GM21529 (cell line): ENCODE data around the gene TMPRSS3.

Experiments used
- ATAC-seq: cut with Tn5 transposase; IDR thresholded peaks from one replicate; pipeline ENCODE4 v1.9.1; 2021; ENCODE audit not compliant: unreplicated experiment

The TMPRSS3 gene

DNA sequence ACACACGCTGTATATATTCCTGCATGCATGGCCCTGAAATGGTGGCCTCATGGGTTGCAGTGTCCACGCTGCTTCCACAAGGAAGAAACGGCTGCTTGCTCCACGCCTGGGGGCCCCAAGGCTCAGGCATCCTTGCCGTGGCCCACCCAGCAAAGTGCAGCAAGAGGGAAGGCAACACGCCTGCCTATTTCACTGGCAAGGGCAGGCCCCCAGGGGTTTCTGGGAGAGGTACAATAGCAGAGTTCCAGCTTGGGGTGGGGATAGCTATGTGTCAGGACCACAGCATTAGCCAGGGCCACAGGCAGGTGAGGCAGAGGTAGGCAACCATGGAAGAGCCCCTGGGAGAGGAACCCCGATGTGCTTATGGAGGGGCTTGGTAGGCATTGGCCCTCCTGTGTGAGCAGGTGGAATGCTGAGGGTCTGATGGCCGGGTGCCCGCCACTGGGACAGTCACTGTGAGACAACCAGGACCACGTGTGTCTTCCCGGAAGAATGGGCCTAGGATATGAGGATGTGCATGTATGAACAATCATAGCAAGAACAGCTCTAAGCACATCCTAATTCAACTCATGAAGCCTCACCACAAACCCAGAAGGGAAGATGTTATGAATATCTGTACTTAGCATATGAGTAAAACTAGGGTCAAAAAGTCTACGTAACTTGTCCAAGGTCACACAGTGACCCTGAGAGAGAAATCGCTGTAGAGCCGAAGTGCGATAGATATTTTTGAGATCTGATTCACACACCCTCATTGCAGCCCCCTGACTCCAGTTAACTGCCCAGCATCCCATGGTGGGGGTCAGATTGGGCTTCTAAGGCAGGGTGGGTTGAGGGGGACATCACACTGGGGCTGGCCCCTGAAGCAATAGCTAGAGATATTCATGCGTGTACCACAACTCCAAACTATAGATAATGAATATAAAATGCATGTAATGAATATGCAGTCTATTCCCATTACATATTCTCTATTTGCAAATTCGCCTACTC, 56.8 kb downstream of the TMPRSS3 start:
- ATAC-seq, result no peak

DNA sequence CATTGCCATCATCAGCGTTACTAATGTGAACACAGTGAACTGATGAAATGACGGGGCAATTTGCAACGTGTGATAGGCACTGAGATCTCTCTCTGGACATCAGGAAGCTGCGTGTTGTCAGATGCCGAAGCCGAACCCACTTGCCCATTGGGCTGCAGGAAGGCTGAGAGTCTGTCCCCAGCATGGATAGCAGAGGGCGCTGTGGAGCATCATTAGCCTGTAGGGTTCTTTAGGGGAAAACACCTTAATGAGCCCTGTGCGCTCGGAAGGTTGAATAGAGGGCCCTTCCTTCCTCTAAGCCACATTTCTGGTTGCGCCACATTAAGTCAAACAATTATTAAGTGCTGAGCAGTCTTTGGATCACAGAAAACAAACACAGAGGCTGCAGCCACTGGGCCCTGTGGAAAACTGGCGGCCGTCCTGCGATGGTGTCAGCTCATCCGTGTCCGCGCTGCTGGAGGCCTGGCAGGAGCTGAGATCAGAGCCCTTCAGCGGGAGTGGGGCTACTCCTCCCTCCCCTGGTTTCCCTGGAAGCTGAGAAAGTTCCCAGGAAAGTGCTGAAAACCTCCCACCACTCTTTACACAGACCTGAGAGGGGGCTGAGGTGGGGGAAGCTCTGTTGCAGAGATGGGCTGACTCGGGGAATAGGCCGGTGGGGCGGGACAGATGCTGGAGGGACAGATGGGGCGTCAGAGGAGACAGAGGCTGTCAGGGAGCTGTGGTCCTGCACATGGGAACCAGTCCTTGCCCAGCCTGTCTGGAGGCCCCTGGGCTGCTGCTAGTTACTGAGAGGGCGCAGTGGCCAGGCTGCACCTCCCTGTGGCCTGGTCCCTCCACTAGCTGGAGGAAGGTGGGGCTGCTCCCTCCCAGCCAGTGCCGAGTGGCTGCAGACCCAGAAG, 57.8 kb downstream of the TMPRSS3 start:
- ATAC-seq, result no peak

DNA sequence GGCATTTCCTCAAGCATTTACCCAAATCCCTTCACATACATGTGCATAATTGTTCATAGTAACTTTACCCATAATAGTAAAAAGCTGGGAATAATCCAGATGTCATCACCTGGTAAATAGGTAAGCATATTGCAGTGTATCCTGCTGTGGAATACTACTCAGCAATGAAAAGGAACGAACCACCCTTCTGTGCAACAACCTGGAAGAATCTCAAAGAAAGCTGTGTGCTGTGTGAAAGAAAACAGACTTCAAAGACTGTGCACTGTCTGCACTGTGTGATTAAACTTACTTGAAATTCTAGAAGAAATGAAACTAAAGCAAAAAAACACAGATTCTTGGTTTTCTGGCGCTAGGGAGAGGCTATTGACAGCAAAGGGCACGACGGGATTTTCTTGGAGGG, 58.6 kb downstream of the TMPRSS3 start:
- ATAC-seq, result no peak

DNA sequence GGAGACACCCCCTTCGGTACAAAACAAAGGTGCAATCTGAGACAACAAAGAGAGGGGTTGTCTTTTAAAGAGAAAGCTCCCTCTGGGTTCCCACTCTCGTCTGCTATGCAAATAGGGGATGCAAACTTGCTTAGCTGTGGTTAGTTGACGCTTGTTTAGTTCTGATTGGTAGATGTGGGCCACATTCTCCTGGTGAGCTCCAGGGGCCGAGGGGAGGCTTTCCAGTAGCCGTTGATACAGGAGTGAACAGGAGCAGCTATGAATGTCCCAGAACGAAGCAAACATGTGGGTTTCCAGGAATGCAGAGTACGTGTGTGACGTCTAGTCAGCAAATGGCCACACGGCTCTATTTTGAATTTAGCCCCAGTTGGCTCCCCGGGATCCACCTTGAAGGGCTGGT, 59.8 kb downstream of the TMPRSS3 start:
- ATAC-seq, result no peak

DNA sequence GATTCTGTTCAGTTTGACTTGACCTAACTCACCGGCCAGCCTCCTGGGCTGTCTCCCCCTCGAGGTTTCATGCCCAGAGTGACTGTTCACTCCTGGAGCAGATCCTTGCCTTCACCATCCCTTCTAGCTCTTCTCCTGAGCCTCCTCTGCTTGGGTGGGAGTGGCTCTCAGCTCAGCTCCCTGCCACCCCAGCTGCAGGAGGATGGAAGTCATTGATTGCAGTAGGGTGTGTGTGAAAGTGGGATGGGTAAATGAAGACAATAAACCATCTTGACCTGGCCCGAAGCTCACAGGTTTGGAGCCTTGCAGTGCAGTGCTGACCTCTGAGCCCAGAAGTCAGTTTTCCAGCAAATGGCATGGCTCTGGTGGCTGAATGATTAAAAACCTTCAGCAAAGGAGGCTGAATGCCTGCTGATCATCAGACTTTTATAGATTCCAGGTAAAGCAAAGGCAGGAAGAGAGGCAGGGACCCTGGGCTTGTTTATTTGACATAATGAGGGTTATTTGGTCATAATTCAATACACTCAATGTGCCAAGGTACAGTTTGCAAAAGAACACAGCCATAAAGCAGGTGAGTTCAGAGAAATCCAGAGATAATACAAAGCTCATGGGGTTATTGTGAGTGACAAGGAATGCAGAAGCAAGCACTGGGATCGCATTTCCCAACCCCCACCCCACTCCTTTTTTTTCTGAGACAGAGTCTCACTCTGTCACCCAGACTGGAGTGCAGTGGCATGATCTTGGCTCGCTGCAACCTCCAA, 63.1 kb downstream of the TMPRSS3 start:
- ATAC-seq, result no peak

DNA sequence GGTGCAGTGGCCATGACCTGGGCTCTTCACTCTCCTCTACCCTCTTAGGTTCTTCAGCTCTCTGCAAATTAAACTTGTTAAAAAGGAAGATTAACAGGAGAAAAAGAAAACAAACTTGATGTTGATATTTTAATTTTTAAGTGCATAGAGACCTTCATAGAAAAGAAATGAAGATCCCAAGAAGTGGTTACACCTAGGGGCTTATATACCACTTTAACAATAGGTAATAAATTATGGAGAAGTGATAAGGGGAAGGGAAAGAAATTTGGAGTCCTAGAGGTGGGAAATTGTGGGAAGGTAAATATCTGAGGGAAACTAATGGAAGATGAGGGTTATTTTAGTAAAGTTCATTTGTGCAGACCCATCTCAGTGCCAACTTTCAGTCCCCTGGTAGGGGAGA, 64.2 kb downstream of the TMPRSS3 start:
- ATAC-seq, result no peak

DNA sequence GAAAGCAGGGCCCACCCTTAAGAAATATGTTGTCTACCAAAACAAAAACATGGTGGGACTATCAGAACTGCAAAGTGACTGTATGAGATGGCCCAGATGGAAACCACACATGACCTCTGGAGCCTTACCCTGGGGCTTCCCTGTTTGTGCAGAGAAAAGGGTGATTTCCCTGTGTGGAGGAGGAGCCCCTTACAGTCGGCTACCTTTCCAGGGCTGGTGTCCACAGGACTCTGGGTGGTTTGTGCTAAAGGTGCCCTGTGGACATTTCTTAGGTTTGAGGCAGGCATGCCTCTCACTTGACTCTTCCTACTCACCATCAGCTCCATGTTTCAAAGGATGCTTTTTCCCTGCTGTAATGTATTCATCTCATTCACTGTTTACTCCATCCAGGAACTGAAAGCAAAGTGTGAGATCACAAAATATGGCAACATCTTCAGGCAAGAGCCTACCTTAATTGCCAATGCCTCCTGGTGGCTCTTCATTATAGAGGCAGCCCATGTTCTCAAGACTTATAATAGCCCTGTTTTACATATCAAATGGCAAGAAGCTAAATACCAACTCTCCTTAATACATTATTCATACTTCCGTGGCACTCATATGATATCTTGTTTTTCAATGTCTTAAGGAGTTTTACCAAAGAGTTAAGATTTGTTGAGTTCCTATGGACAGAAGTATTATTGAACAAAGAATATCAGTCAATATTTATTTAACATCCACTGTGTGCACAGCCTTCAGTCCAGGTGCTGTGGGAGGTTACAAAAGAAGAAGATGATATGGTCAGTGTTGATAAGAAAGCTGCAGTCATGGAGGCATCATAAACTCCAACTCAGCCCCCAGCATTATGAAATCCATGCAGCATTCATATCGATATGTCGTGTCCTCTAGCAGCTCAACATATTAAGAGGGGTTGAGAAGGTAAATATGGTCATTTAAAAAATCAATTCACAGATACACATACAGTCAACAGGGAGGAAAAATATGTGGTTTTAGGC, 65.2 kb downstream of the TMPRSS3 start:
- no peak for ATAC-seq

DNA sequence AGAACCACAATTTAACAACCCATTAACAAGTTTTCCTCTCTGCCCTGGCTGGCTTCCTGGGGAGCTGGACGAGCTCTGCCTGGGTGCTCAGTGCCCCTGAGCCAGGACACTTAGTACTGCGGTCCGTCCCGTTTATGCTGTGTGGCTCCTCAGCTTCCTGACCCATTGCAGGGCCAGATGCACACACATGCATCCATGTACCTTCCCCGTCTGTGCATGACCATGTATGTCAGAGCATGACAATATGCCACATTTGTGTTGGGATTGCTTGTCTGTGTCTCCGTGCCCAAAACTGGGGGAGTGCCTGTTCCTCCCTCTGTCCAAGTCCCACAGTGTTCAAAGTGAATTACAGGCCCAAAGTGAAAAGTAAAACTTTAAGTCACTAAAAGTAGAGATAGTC, 71.0 kb downstream of the TMPRSS3 start:
- no peak for ATAC-seq
